Uterus (tissue), 4 donors: ENCODE measurements around the gene PAPSS1. TPM values are rescaled to one million over a fixed set of nuclear protein-coding genes. Genes with fewer than 3 reads are reported as not detected.

Source experiments
- DNase-seq, 2 donors: peaks; one replicate each; pipeline ENCODE4 v3.0.0-alpha.2; 2019 to 2020
- H3K27ac ChIP-seq, 2 donors: fragments of 200-600 bp; sonication (generic); 1 replicate in 1 of 2; 2 replicates in 1 of 2; pipeline ENCODE4 v1.5.1; 2016 to 2018
- H3K27me3 ChIP-seq, 2 donors: fragments of 200-600 bp; sonication (generic); one replicate each; pipeline ENCODE4 v1.5.1; 2018 to 2019; ENCODE audit warnings: control low read depth in 1 of 2
- H3K36me3 ChIP-seq, 2 donors: fragments of 200-600 bp; sonication (generic); one replicate each; pipeline ENCODE4 v1.5.1; 2019; ENCODE audit warnings: control low read depth in 1 of 2
- H3K4me1 ChIP-seq, 2 donors: fragments of 200-600 bp; sonication (generic); one replicate each; pipeline ENCODE4 v1.5.1; 2018 to 2019; ENCODE audit warnings: control low read depth in 1 of 2
- H3K4me3 ChIP-seq, 2 donors: fragments of 200-600 bp; sonication (generic); 1 replicate in 1 of 2; 2 replicates in 1 of 2; pipeline ENCODE4 v1.5.1; 2018 to 2019; ENCODE audit warnings: mild to moderate bottlenecking in 1 of 2
- H3K9me3 ChIP-seq, 2 donors: fragments of 200-600 bp; sonication (generic); one replicate each; pipeline ENCODE4 v1.5.1; 2019; ENCODE audit warnings: control low read depth in 1 of 2
- CTCF ChIP-seq, 4 experiments: fragments of 200-600 bp in 2 of 4; fragments of 450-650 bp in 2 of 4; sonication (generic) in 2 of 4; IDR thresholded peaks; one replicate each; pipeline ENCODE4 v1.5.1; 2016 to 2019; ENCODE audit warnings: antibody characterized with exemption in 4 of 4, mild to moderate bottlenecking in 2 of 4, moderate library complexity in 1 of 4
- POLR2A ChIP-seq, 2 donors: fragments of 450-650 bp; IDR thresholded peaks; one replicate each; pipeline ENCODE4 v1.6.1; 2016; ENCODE audit warnings: antibody characterized with exemption in 2 of 2, mild to moderate bottlenecking in 1 of 2, moderate library complexity in 1 of 2
- intact Hi-C: fragments of 100-400 bp; cut with DNase I; formaldehyde crosslinking; loops from one replicate; pipeline ENCODE4 v1.15.1; 2023; ENCODE audit warnings: low total_unique reads
- total RNA-seq, 4 donors: library from RNA; depleted of rRNA in 3 of 4; stranded (reverse); fragments of >200 nt in 3 of 4; gene quantifications; one replicate each; pipeline versions ENCODE4 v1.1.0 to v1.2.4, GENCODE V29; 2014 to 2023
- donor health status: DM: yes; HTN: yes; CAD: no.

PAPSS1 gene
- total RNA-seq, 4 donors from 2014 or later = 17.4 to 81.8 (median 25.9) TPM

- Histone ChIP-seq H3K36me3 (no peaks in the 10 kb centered on the region), H3K27me3 (no peaks in the 10 kb centered on the region), H3K27ac (no peak overlapping the region), H3K4me3 (no peak overlapping the region), H3K9me3 (no peaks in the 10 kb centered on the region), H3K4me1 (no peaks in the 10 kb centered on the region)
- DNase-seq = no peak
- intact Hi-C loops = no loop called here
- no peak for TF ChIP-seq CTCF (IDR thresholded peaks at IDR 0.05)
- TF ChIP-seq POLR2A (IDR thresholded peaks at IDR 0.05) = no peak
These were observed 23.5 kb upstream of the PAPSS1 start for GRCh38 chr4:107743532-107743931.

DNA sequence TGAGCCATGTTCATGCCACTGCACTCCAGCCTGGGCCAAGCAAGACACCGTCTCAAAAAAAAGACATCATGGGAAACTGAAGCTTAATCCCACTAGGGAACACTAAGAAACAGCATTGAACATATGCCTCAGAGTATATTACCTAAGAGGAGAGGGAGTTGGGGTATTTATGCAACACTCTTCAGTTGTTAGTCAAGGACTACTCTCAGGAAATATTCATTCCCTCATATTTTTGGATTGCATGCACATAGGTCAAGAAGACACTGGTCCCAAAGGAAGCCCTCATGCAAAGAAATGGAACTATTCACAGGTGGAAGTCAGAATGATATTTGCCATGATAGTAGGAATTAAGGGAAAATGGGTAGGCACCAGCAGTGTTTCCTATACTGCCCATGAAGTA is 22.8 kb upstream of the PAPSS1 start:
- no peak for TF ChIP-seq CTCF (IDR thresholded peaks at IDR 0.05)
- TF ChIP-seq POLR2A (IDR thresholded peaks at IDR 0.05) = no peak
- H3K9me3 ChIP-seq = no peaks in the 10 kb centered on the region
- no peaks in the 10 kb centered on the region for H3K4me1 ChIP-seq
- no peaks in the 10 kb centered on the region for H3K36me3 ChIP-seq
- intact Hi-C loops = no loop called here
- no peak overlapping the region for H3K27ac ChIP-seq
- H3K27me3 ChIP-seq = no peaks in the 10 kb centered on the region
- no peak overlapping the region for H3K4me3 ChIP-seq
- no peak for DNase-seq

GRCh38 chr4:107742196-107742595 is 22.2 kb upstream of the PAPSS1 start:
- Histone ChIP-seq H3K4me1 (no peaks in the 10 kb centered on the region), H3K9me3 (no peaks in the 10 kb centered on the region), H3K4me3 (no peak overlapping the region), H3K27ac (no peak overlapping the region), H3K36me3 (no peaks in the 10 kb centered on the region), H3K27me3 (no peaks in the 10 kb centered on the region)
- intact Hi-C loops = no loop called here
- DNase-seq = no peak
- TF ChIP-seq POLR2A (IDR thresholded peaks at IDR 0.05) (no peak), CTCF (IDR thresholded peaks at IDR 0.05) (no peak)

GRCh38 chr4:107740950-107741701 is 21.1 kb upstream of the PAPSS1 start:
- intact Hi-C loops = no loop called here
- no peaks in the 10 kb centered on the region for H3K27me3 ChIP-seq
- TF ChIP-seq CTCF (IDR thresholded peaks at IDR 0.05) (no peak), POLR2A (IDR thresholded peaks at IDR 0.05) (no peak)
- no peaks in the 10 kb centered on the region for H3K9me3 ChIP-seq
- no peak overlapping the region for H3K4me3 ChIP-seq
- no peaks in the 10 kb centered on the region for H3K4me1 ChIP-seq
- no peaks in the 10 kb centered on the region for H3K36me3 ChIP-seq
- DNase-seq = peak; percentile 67 to 75
- H3K27ac ChIP-seq = peak overlapping the region; percentile 56 to 61

- no peak overlapping the region for H3K4me3 ChIP-seq
- no peak for DNase-seq
- H3K27me3 ChIP-seq = no peaks in the 10 kb centered on the region
- no peaks in the 10 kb centered on the region for H3K36me3 ChIP-seq
- no peaks in the 10 kb centered on the region for H3K4me1 ChIP-seq
- H3K9me3 ChIP-seq = no peaks in the 10 kb centered on the region
- H3K27ac ChIP-seq = peak overlapping the region; percentile 56 to 61
- intact Hi-C loops = no loop called here
- no peak for TF ChIP-seq CTCF (IDR thresholded peaks at IDR 0.05)
- no peak for TF ChIP-seq POLR2A (IDR thresholded peaks at IDR 0.05)
These were observed 20.3 kb upstream of the PAPSS1 start for GRCh38 chr4:107740381-107740780.
